Tibial nerve (tissue), 4 donors: ENCODE results near the gene VEGFC. TPM values are rescaled to one million over a fixed set of nuclear protein-coding genes. Genes with fewer than 3 reads are reported as not detected.

Experiments used
- DNase-seq, 2 donors: peaks; one replicate each; pipeline ENCODE4 v3.0.0-alpha.2; 2019; ENCODE audit warnings: low spot score in 2 of 2
- H3K27ac ChIP-seq, 4 donors: fragments of 200-600 bp; sonication (generic) in 3 of 4; one replicate each; pipeline ENCODE4 v1.5.1; 2017 to 2019; ENCODE audit warnings: mild to moderate bottlenecking in 1 of 4
- H3K27me3 ChIP-seq, 2 donors: fragments of 200-600 bp; sonication (generic) in 1 of 2; one replicate each; pipeline versions ENCODE4 v1.5.1 to v1.6.0; 2017 to 2019
- H3K36me3 ChIP-seq, 3 donors: fragments of 200-600 bp; sonication (generic); one replicate each; pipeline ENCODE4 v1.5.1; 2018 to 2019
- H3K4me1 ChIP-seq, 4 donors: fragments of 200-600 bp; sonication (generic) in 3 of 4; one replicate each; pipeline ENCODE4 v1.5.1; 2017 to 2019
- H3K4me3 ChIP-seq, 4 donors: fragments of 200-600 bp; sonication (generic) in 3 of 4; one replicate each; pipeline ENCODE4 v1.5.1; 2017 to 2019; ENCODE audit warnings: mild to moderate bottlenecking in 1 of 4, moderate library complexity in 1 of 4
- H3K9me3 ChIP-seq, 4 donors: fragments of 200-600 bp; sonication (generic) in 3 of 4; one replicate each; pipeline ENCODE4 v1.5.1; 2017 to 2019
- EP300 ChIP-seq, 2 donors: sonication (generic); formaldehyde crosslinking; IDR thresholded peaks; one replicate each; pipeline ENCODE4 v1.6.1; 2017; ENCODE audit warnings: antibody characterized with exemption in 2 of 2, mild to moderate bottlenecking in 1 of 2
- POLR2A ChIP-seq, 2 donors: fragments of 450-650 bp; IDR thresholded peaks; one replicate each; pipeline ENCODE4 v1.6.1; 2017; ENCODE audit warnings: antibody characterized with exemption in 2 of 2, mild to moderate bottlenecking in 2 of 2, moderate library complexity in 2 of 2
- WGBS, 2 donors: methylation state at CpG; one replicate each; pipeline ENCODE4 v1.1.5; 2018; 5-methylcytosine and 5-hydroxymethylcytosine counted together
- total RNA-seq, 4 donors: library from RNA; depleted of rRNA; stranded (reverse); fragments of >200 nt; gene quantifications; one replicate each; pipeline ENCODE4 v1.1.0, GENCODE V29; 2016
- TF ChIP-seq, protein P1 (sequence below), 5 experiments: fragments of 200-600 bp in 3 of 5; fragments of 450-650 bp in 2 of 5; sonication (generic) in 3 of 5; IDR thresholded peaks; one replicate each; pipeline ENCODE4 v1.5.1; 2016 to 2019; ENCODE audit warnings: antibody characterized with exemption in 5 of 5, mild to moderate bottlenecking in 3 of 5, moderate library complexity in 2 of 5

VEGFC gene
- total RNA-seq, 4 donors from 2014 or later: 2.4 to 14.4 (median 5.6) TPM

DNA sequence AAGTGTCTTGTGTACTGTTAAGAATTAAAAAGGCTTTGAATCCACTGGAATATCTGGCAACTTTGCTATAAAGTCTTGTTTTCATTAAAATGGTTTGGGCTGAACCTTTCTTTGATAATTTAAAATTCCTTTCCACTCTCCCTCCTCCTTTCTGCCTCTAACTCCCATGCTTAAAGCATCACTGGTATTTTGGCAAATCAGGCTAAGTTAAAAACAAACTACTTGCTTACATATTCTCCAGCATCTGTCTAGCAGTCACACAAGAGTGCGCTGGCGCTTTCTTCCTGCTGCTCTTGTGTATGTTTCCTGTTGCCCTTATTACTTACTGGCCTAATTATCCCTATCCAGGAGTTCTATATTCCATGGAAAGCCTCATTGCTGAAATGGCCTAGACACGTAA is 136.6 kb downstream of the VEGFC start:
- no peaks in the 10 kb centered on the region for H3K9me3 ChIP-seq
- 80 to 90% methylated on average over 3 of the region's 3 CpGs for WGBS, 2 donors
- TF ChIP-seq EP300 (IDR thresholded peaks at IDR 0.05) (no peak), POLR2A (IDR thresholded peaks at IDR 0.05) (no peak)
- TF ChIP-seq, protein P1, sequence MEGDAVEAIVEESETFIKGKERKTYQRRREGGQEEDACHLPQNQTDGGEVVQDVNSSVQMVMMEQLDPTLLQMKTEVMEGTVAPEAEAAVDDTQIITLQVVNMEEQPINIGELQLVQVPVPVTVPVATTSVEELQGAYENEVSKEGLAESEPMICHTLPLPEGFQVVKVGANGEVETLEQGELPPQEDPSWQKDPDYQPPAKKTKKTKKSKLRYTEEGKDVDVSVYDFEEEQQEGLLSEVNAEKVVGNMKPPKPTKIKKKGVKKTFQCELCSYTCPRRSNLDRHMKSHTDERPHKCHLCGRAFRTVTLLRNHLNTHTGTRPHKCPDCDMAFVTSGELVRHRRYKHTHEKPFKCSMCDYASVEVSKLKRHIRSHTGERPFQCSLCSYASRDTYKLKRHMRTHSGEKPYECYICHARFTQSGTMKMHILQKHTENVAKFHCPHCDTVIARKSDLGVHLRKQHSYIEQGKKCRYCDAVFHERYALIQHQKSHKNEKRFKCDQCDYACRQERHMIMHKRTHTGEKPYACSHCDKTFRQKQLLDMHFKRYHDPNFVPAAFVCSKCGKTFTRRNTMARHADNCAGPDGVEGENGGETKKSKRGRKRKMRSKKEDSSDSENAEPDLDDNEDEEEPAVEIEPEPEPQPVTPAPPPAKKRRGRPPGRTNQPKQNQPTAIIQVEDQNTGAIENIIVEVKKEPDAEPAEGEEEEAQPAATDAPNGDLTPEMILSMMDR (IDR thresholded peaks at IDR 0.05): no peak
- no peak overlapping the region for H3K27ac ChIP-seq
- no peak for DNase-seq
- H3K4me1 ChIP-seq: no peaks in the 10 kb centered on the region
- H3K27me3 ChIP-seq: no peaks in the 10 kb centered on the region
- no peaks in the 10 kb centered on the region for H3K36me3 ChIP-seq
- H3K4me3 ChIP-seq: no peak overlapping the region

DNA sequence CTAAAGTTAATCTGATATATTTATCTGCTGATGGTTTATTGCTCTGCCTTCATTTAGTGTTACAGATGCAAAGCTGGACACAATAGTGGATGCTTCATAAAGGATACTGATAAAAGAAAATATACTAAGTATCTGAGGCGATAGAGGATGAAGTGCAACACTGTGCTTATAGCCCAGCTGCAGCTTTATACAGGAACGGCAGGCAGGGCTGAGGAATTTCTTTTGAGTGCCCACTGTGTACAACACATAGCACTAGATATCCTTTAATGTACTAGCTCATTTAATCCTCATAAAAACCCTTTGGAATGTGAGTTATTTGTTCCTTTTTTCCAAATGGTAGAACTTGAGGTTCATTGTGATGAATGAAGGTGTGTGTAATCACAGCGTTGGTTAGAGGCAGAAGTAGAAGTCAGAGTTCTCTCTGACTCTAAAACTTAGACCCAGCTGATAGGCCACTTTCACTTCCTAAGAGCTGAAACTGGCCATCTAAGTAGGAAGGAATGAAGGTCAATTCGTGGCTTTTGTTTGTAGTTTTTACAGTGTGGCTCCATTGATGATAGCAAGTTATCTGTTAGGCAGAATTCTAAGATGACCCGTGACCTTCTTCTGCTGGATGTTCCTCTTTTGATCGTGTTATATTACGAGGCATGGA is 138.0 kb downstream of the VEGFC start:
- TF ChIP-seq EP300 (IDR thresholded peaks at IDR 0.05) (no peak), POLR2A (IDR thresholded peaks at IDR 0.05) (no peak)
- TF ChIP-seq, protein P1 (IDR thresholded peaks at IDR 0.05): no peak
- DNase-seq: no peak
- Histone ChIP-seq H3K36me3 (no peaks in the 10 kb centered on the region), H3K27ac (no peak overlapping the region), H3K9me3 (no peaks in the 10 kb centered on the region), H3K4me1 (no peaks in the 10 kb centered on the region), H3K4me3 (no peak overlapping the region), H3K27me3 (no peaks in the 10 kb centered on the region)
- 72 to 76% methylated on average over 7 of the region's 7 CpGs for WGBS, 2 donors

DNA sequence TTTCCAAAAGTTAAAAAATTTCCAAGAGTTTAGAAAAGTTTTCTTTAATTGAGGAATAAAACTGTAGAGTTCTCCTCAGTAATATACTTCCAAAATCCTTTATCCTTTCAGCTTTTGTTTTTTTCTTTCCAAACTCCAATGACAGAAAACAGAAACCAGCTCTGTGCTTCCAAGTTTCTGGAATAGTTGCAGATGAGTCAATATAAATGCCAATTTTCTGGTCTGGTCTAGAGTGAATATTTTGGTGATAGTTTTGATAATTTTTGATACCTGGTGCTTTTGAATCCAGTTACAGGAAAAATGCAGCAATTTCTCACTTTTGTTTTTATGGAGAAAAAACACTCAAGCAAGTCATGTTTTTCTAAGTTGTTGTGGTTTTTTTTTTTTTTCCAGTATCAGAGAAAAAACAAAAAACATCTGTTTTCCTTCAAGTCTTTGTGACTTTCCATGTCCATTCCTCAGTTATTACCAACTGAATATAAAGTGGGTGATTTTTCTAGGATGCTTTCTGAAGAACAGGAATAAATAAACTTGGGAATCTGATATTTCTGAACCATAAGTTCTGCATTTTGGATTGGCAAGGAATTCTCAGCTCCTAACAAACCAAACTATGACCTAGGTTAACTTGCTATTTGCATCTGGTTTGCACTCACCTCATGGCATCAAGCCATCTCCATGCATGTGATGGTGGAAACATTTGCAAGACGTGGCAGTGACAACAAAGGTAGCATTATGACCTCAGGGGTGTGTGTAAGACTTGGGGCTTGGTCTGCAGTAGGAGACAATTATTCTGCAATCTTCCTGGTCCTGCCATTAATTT is 139.1 kb downstream of the VEGFC start:
- TF ChIP-seq POLR2A (IDR thresholded peaks at IDR 0.05) (no peak), EP300 (IDR thresholded peaks at IDR 0.05) (no peak)
- TF ChIP-seq, protein P1 (IDR thresholded peaks at IDR 0.05): no peak
- Histone ChIP-seq H3K27me3 (no peaks in the 10 kb centered on the region), H3K4me3 (no peak overlapping the region), H3K4me1 (no peaks in the 10 kb centered on the region), H3K27ac (no peak overlapping the region), H3K9me3 (no peaks in the 10 kb centered on the region), H3K36me3 (no peaks in the 10 kb centered on the region)
- no peak for DNase-seq
- 17 to 27% methylated on average over 1 of the region's 1 CpG for WGBS, 2 donors

DNA sequence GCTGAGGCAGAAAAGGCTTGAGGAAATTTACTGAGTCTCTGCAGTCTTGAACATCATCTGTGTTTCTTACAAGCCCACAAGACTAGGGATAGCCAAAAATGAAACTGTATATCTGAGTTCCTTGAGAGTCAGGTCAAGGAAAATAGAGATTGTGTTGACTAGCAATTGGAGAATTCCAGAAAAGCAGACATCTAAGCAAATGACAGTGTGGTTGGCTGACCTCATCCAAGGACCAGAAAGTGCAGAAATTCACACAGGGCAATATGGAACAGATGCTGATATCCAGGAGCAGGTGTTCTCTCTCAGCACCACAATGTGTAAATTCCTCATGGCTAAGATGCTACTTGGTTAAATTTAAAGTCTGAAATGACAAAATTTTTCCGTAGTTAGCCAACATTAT is 146.4 kb downstream of the VEGFC start:
- H3K27me3 ChIP-seq: no peaks in the 10 kb centered on the region
- TF ChIP-seq, protein P1 (IDR thresholded peaks at IDR 0.05): no peak
- TF ChIP-seq POLR2A (IDR thresholded peaks at IDR 0.05): no peak
- no peak for TF ChIP-seq EP300 (IDR thresholded peaks at IDR 0.05)
- H3K4me1 ChIP-seq: no peaks in the 10 kb centered on the region
- H3K4me3 ChIP-seq: no peak overlapping the region
- no peak overlapping the region for H3K27ac ChIP-seq
- H3K36me3 ChIP-seq: no peaks in the 10 kb centered on the region
- DNase-seq: no peak
- H3K9me3 ChIP-seq: no peaks in the 10 kb centered on the region
- WGBS, 2 donors: 86 to 92% methylated on average over 1 of the region's 1 CpG
